ENCODE results near the gene SPTBN1. TPM values are rescaled to one million over a fixed set of nuclear protein-coding genes. Genes with fewer than 3 reads are reported as not detected.

The SPTBN1 gene
- total and polyA plus RNA-seq, 2 of the 13 experiments (the other 11 are each of a cell fraction or from before 2014, with no cell fraction given): 123 to 299 TPM

- TF ChIP-seq HMGXB3 (CRISPR knock-in tag; IDR thresholded peaks at IDR 0.05; ENCODE audit: borderline replicate concordance): peak; percentile 72; the same call in 1 of the 2 replicates
- TF ChIP-seq ZNF678 (CRISPR knock-in tag; IDR thresholded peaks at IDR 0.05): no peak
- peak; percentile 91 for TF ChIP-seq HIC2 (CRISPR knock-in tag; IDR thresholded peaks at IDR 0.05; ENCODE audit: low read depth)
- TF ChIP-seq IRF9 (CRISPR knock-in tag; IDR thresholded peaks at IDR 0.05; ENCODE audit: borderline replicate concordance): no peak
- TF ChIP-seq PATZ1 (CRISPR knock-in tag; IDR thresholded peaks at IDR 0.05): peak; percentile 81
- TF ChIP-seq ZNF780A (CRISPR knock-in tag; IDR thresholded peaks at IDR 0.05): 0 out of 2 replicates have a peak, but pooled peaks have one; percentile 61
- TF ChIP-seq HOXD1 (CRISPR knock-in tag; IDR thresholded peaks at IDR 0.05): peak; percentile 81
- 0 out of 2 replicates have a peak, but pooled peaks have one; percentile 65 for TF ChIP-seq GTF2F1 (IDR thresholded peaks at IDR 0.05; ENCODE audit: low read length)
- TF ChIP-seq SOX13 (IDR thresholded peaks at IDR 0.05): peak; percentile 89; the same call in 1 of the 2 replicates
- TF ChIP-seq SOX13 (CRISPR knock-in tag; conservative IDR thresholded peaks at IDR 0.05 in 1 of 2, IDR thresholded peaks at IDR 0.05 in 1 of 2): peak in 1 of 2 experiments; percentile 97; a peak in 2 of 4 replicates
- TF ChIP-seq ADNP (CRISPR knock-in tag; IDR thresholded peaks at IDR 0.05): no peak
- TF ChIP-seq ZNF431 (CRISPR knock-in tag; IDR thresholded peaks at IDR 0.05; ENCODE audit: borderline replicate concordance, low read depth): peak; percentile 72; the same call in 1 of the 2 replicates
- peak; percentile 31; the same call in 1 of the 2 replicates for TF ChIP-seq GABPB1 (CRISPR knock-in tag; IDR thresholded peaks at IDR 0.05)
- peak; percentile 84 for TF ChIP-seq FOSL2 (CRISPR knock-in tag; IDR thresholded peaks at IDR 0.05)
- TF ChIP-seq MAF1 (CRISPR knock-in tag; IDR thresholded peaks at IDR 0.05; ENCODE audit: borderline replicate concordance): peak; percentile 41; the same call in 1 of the 2 replicates
- TF ChIP-seq ZNF543 (CRISPR knock-in tag; IDR thresholded peaks at IDR 0.05): 0 out of 2 replicates have a peak, but pooled peaks have one; percentile 40
- TF ChIP-seq ZNF205 (CRISPR knock-in tag; IDR thresholded peaks at IDR 0.05): peak; percentile 90
- TF ChIP-seq ASH2L (IDR thresholded peaks at IDR 0.05; ENCODE audit: insufficient read length, low read depth, low read length): peak; percentile 91
- 0 out of 2 replicates have a peak, but pooled peaks have one; percentile 32 for TF ChIP-seq TRIM24 (CRISPR knock-in tag; IDR thresholded peaks at IDR 0.05)
Measured at GRCh38 chr2:54669677-54670484, 213.8 kb downstream of the SPTBN1 start (continued).
